ENCODE data around the gene SORCS2. TPM values are rescaled to one million over a fixed set of nuclear protein-coding genes. Genes with fewer than 3 reads are reported as not detected.

Gene SORCS2
- polyA plus RNA-seq, 1 of the 3 experiments (the other 2 are of a cell fraction) = 1.6 TPM

DNA sequence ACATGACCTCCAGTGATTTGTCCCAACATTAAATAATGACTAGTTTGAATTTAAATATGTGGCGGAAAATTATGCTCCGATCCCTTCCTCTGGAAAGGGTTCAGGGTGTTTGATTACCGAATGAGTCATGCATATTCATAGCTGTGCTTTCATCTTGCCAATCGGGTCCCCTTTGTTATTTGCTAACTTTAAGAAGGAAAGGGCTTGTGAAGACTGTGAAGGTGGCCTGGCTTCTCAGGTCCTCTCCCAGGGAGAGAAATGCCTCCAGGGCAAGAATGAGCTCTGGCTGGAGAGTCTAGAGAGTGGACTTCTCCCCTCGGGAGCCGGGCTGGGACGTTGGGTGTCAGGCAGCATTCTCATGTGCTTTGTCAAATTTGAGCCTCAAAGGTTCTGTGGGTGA lies 397.9 kb downstream of the SORCS2 start:
- Histone ChIP-seq H3F3A (replicated peaks; ENCODE audit: insufficient read depth) (no peaks in the 10 kb centered on the region), H3K9me2 (no peaks in the 10 kb centered on the region), H3K9me3 (no peaks in the 10 kb centered on the region), H3K4me2 (no peak overlapping the region), H2AFZ (ENCODE audit: low read depth) (no peak overlapping the region), H3K36me3 (replicated peaks in 1 of 2; ENCODE audit: control insufficient read depth in 1 of 2, insufficient read depth in 2 of 2, low read length in 1 of 2) (no peaks in the 10 kb centered on the region), H3K79me2 (ENCODE audit: insufficient read depth) (no peaks in the 10 kb centered on the region), H3K9ac (no peak overlapping the region), H3K4me1 (ENCODE audit: control insufficient read depth in 1 of 2, insufficient read depth in 2 of 2, low read depth in 1 of 2, low read length in 1 of 2) (no peaks in the 10 kb centered on the region), H3K4me3 (ENCODE audit: low read depth in 2 of 2, low read length in 1 of 2) (no peak overlapping the region), H4K20me1 (ENCODE audit: insufficient read depth) (no peaks in the 10 kb centered on the region), H3K27me3 (ENCODE audit: insufficient read depth) (no peaks in the 10 kb centered on the region), H3K27ac (ENCODE audit: low read depth in 2 of 2, low read length in 1 of 2) (no peak overlapping the region)
- no peak for DNase-seq
- POLR2A ChIA-PET = no interaction called here
- WGBS (ENCODE audit: low lambda C conversion rate) = 71% methylated on average over 7 of the region's 7 CpGs
- TF ChIP-seq GABPA (IDR thresholded peaks at IDR 0.05; ENCODE audit: low read depth) = no peak
- CTCF ChIA-PET = no interaction called here

DNA sequence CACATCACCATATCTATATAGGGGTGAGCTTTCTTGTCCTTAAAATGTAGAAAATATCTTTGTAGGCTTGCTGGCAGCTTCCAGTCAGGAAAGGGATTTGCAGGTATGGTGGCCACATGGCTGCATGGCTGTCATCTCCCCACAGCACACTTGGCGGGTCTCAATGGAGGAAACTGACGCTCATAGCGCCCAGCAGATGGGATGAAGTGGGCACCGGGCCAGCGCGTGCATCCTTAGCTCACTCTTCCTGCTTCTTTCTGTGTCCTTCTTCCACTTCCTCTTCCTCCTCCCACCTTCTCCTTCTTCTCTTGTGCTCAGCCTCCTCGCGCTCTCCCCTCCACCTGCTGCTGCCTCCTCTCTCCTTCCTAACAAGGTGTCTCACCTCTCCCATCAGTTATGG lies 398.6 kb downstream of the SORCS2 start:
- Histone ChIP-seq H3K9ac (no peak overlapping the region), H3F3A (replicated peaks; ENCODE audit: insufficient read depth) (no peaks in the 10 kb centered on the region), H3K4me1 (ENCODE audit: control insufficient read depth in 1 of 2, insufficient read depth in 2 of 2, low read depth in 1 of 2, low read length in 1 of 2) (no peaks in the 10 kb centered on the region), H3K27me3 (ENCODE audit: insufficient read depth) (no peaks in the 10 kb centered on the region), H3K79me2 (ENCODE audit: insufficient read depth) (no peaks in the 10 kb centered on the region), H3K4me3 (ENCODE audit: low read depth in 2 of 2, low read length in 1 of 2) (no peak overlapping the region), H4K20me1 (ENCODE audit: insufficient read depth) (no peaks in the 10 kb centered on the region), H3K36me3 (replicated peaks in 1 of 2; ENCODE audit: control insufficient read depth in 1 of 2, insufficient read depth in 2 of 2, low read length in 1 of 2) (no peaks in the 10 kb centered on the region), H3K4me2 (no peak overlapping the region), H3K9me2 (no peaks in the 10 kb centered on the region), H3K27ac (ENCODE audit: low read depth in 2 of 2, low read length in 1 of 2) (no peak overlapping the region), H2AFZ (ENCODE audit: low read depth) (no peak overlapping the region), H3K9me3 (no peaks in the 10 kb centered on the region)
- TF ChIP-seq GABPA (IDR thresholded peaks at IDR 0.05; ENCODE audit: low read depth) (no peak), TEAD4 (IDR thresholded peaks at IDR 0.05; ENCODE audit: borderline replicate concordance, insufficient read depth) (no peak), JUND (IDR thresholded peaks at IDR 0.05) (no peak), SIN3A (IDR thresholded peaks at IDR 0.05; ENCODE audit: borderline replicate concordance, low read depth, low read length) (no peak), RAD21 (IDR thresholded peaks at IDR 0.05; ENCODE audit: low read length) (no peak), CHD2 (IDR thresholded peaks at IDR 0.05; ENCODE audit: low read length, partially characterized antibody) (no peak), FOXJ3 (CRISPR knock-in tag; IDR thresholded peaks at IDR 0.05) (no peak)
- TF ChIP-seq, protein P1, sequence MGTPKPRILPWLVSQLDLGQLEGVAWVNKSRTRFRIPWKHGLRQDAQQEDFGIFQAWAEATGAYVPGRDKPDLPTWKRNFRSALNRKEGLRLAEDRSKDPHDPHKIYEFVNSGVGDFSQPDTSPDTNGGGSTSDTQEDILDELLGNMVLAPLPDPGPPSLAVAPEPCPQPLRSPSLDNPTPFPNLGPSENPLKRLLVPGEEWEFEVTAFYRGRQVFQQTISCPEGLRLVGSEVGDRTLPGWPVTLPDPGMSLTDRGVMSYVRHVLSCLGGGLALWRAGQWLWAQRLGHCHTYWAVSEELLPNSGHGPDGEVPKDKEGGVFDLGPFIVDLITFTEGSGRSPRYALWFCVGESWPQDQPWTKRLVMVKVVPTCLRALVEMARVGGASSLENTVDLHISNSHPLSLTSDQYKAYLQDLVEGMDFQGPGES (IDR thresholded peaks at IDR 0.05; ENCODE audit: low read depth, low read length) = no peak
- ChIA-PET CTCF (no interaction called here), POLR2A (no interaction called here)
- 97% methylated on average over 5 of the region's 8 CpGs for WGBS (ENCODE audit: low lambda C conversion rate)
- no peak for DNase-seq

- Histone ChIP-seq H3K36me3 (replicated peaks in 1 of 2; ENCODE audit: control insufficient read depth in 1 of 2, insufficient read depth in 2 of 2, low read length in 1 of 2) (no peaks in the 10 kb centered on the region), H3K79me2 (ENCODE audit: insufficient read depth) (no peaks in the 10 kb centered on the region), H4K20me1 (ENCODE audit: insufficient read depth) (no peaks in the 10 kb centered on the region), H3K27ac (ENCODE audit: low read depth in 2 of 2, low read length in 1 of 2) (no peak overlapping the region), H3F3A (replicated peaks; ENCODE audit: insufficient read depth) (no peaks in the 10 kb centered on the region), H3K4me2 (no peak overlapping the region), H3K9ac (no peak overlapping the region), H3K9me2 (no peaks in the 10 kb centered on the region), H3K4me3 (ENCODE audit: low read depth in 2 of 2, low read length in 1 of 2) (no peak overlapping the region), H3K27me3 (ENCODE audit: insufficient read depth) (no peaks in the 10 kb centered on the region), H3K4me1 (ENCODE audit: control insufficient read depth in 1 of 2, insufficient read depth in 2 of 2, low read depth in 1 of 2, low read length in 1 of 2) (no peaks in the 10 kb centered on the region), H3K9me3 (no peaks in the 10 kb centered on the region), H2AFZ (ENCODE audit: low read depth) (no peak overlapping the region)
- POLR2A ChIA-PET = no interaction called here
- DNase-seq = no peak
- 91% methylated on average over 16 of the region's 28 CpGs for WGBS (ENCODE audit: low lambda C conversion rate)
- CTCF ChIA-PET = interaction anchor here (1.1 to 1.5 kb wide), 2 partner anchors 20 to 128 kb away, joined by 3 to 6 read pairs; no protein-coding TSS in a partner anchor
- TF ChIP-seq RFX5 (IDR thresholded peaks at IDR 0.05; ENCODE audit: low read length) (no peak), ELF1 (IDR thresholded peaks at IDR 0.05) (no peak), EZH2phosphoT487 (IDR thresholded peaks at IDR 0.05; ENCODE audit: borderline replicate concordance, low read depth) (no peak), EP300 (IDR thresholded peaks at IDR 0.05; ENCODE audit: borderline replicate concordance in 1 of 2, low read depth in 1 of 2, low read length in 1 of 2) (no peak), FOSL2 (IDR thresholded peaks at IDR 0.05; ENCODE audit: borderline replicate concordance, low read depth) (no peak), YY1 (IDR thresholded peaks at IDR 0.05; ENCODE audit: low read depth) (no peak), TAF1 (IDR thresholded peaks at IDR 0.05; ENCODE audit: borderline replicate concordance, low read depth, low read length) (no peak), RCOR1 (IDR thresholded peaks at IDR 0.05; ENCODE audit: low read length) (no peak), TCF12 (IDR thresholded peaks at IDR 0.05) (no peak), FOXJ3 (CRISPR knock-in tag; IDR thresholded peaks at IDR 0.05) (no peak), RXRA (IDR thresholded peaks at IDR 0.05; ENCODE audit: borderline replicate concordance, low read depth) (no peak), USF1 (IDR thresholded peaks at IDR 0.05; ENCODE audit: borderline replicate concordance, low read depth) (no peak), TEAD4 (IDR thresholded peaks at IDR 0.05; ENCODE audit: borderline replicate concordance, insufficient read depth) (no peak), PBX3 (IDR thresholded peaks at IDR 0.05) (no peak), GABPA (IDR thresholded peaks at IDR 0.05; ENCODE audit: low read depth) (no peak)
These were observed 399.2 kb downstream of the SORCS2 start for GRCh38 chr4:7591409-7592053.

Data from SK-N-SH (cell line).